Breast epithelium (tissue), 3 donors: ENCODE measurements around the gene FGR.

ENCODE experiments used
- CTCF ChIP-seq, 3 donors: fragments of 450-650 bp; IDR thresholded peaks; one replicate each; pipeline ENCODE4 v1.5.1; 2016 to 2017; ENCODE audit warnings: antibody characterized with exemption in 3 of 3, mild to moderate bottlenecking in 3 of 3, moderate library complexity in 3 of 3
- POLR2A ChIP-seq: fragments of 450-650 bp; IDR thresholded peaks from one replicate; pipeline ENCODE4 v1.6.1; 2016; ENCODE audit warnings: antibody characterized with exemption, mild to moderate bottlenecking, moderate library complexity

- TF ChIP-seq POLR2A (no peak), CTCF (IDR thresholded peaks at IDR 0.05) (no peak)
Measured at GRCh38 chr1:27602462-27603308, 32.3 kb downstream of the FGR start.
